NB4 (cell line): ENCODE data around the gene MTMR1.
A peak's percentile ranks its signal among the peaks of the same experiment; 100 is the strongest.

Source experiments
- DNase-seq: peaks from one replicate; pipeline ENCODE4 v3.0.0; 2010; ENCODE audit warnings: low read depth
- H3K4me3 ChIP-seq: one replicate; pipeline ENCODE4 v1.5.1; 2011; ENCODE audit warnings: mild to moderate bottlenecking, low read depth, low read length, moderate library complexity
- CTCF ChIP-seq: IDR thresholded peaks from one replicate; pipeline ENCODE4 v1.5.1; 2012; ENCODE audit warnings: low read depth, low read length
- MAX ChIP-seq: IDR thresholded peaks from 2 replicates; pipeline ENCODE4 v1.6.1; 2011; ENCODE audit warnings: low read depth, low read length
- MYC ChIP-seq: IDR thresholded peaks from 2 replicates; pipeline ENCODE4 v1.6.1; 2011; ENCODE audit warnings: low read depth, low read length
- POLR2A ChIP-seq: IDR thresholded peaks from 2 replicates; pipeline ENCODE4 v1.6.1; 2011; ENCODE audit warnings: mild to moderate bottlenecking; ENCODE audit not compliant: insufficient read length; ENCODE audit errors: extremely low read depth

Gene MTMR1

GRCh38 chrX:150704030-150704613, 10.9 kb downstream of the MTMR1 start:
- TF ChIP-seq MYC (no peak), CTCF (no peak), POLR2A (no peak), MAX (no peak)
- H3K4me3 ChIP-seq = no peak overlapping the region
- DNase-seq = no peak

- TF ChIP-seq MAX = no peak
- no peak for TF ChIP-seq CTCF
- no peak for TF ChIP-seq MYC
- TF ChIP-seq POLR2A = no peak
- no peak overlapping the region for H3K4me3 ChIP-seq
- DNase-seq = no peak
Measured at GRCh38 chrX:150712619-150713018, 19.4 kb downstream of the MTMR1 start.

GRCh38 chrX:150715184-150715583, 22.0 kb downstream of the MTMR1 start:
- TF ChIP-seq POLR2A (no peak), MAX (no peak), MYC (no peak), CTCF (no peak)
- DNase-seq = no peak
- no peak overlapping the region for H3K4me3 ChIP-seq

- DNase-seq = no peak
- H3K4me3 ChIP-seq = no peak overlapping the region
- no peak for TF ChIP-seq MYC
- no peak for TF ChIP-seq CTCF
- TF ChIP-seq POLR2A = no peak
- no peak for TF ChIP-seq MAX
Measured at GRCh38 chrX:150719621-150720020, 26.4 kb downstream of the MTMR1 start.

- TF ChIP-seq MYC (no peak), POLR2A (no peak), CTCF (no peak), MAX (no peak)
- DNase-seq = peak; percentile 17
- no peak overlapping the region for H3K4me3 ChIP-seq
Measured at GRCh38 chrX:150729956-150730355, 36.8 kb downstream of the MTMR1 start.

- no peak for DNase-seq
- TF ChIP-seq MAX (no peak), MYC (no peak), CTCF (no peak), POLR2A (no peak)
- H3K4me3 ChIP-seq = no peak overlapping the region
Measured at GRCh38 chrX:150730719-150731118, 37.5 kb downstream of the MTMR1 start.
